SK-N-SH (cell line): ENCODE data around the gene DCAF10. TPM values are rescaled to one million over a fixed set of nuclear protein-coding genes. Genes with fewer than 3 reads are reported as not detected.

Experiments
- CTCF ChIA-PET: fragments of 300-600, 350-600 bp; formaldehyde crosslinking; extraction: SDS; loops from one replicate; lab custom pipeline; 2021; lab: Yijun Ruan, JAX
- POLR2A ChIA-PET: fragments of 350-600 bp; sonication (Branson Sonifier 250); formaldehyde crosslinking; extraction: SDS; loops from one replicate; lab custom pipeline; 2020; ENCODE audit warnings: antibody characterized with exemption, inconsistent platforms; lab: Yijun Ruan, JAX
- DNase-seq: peaks from one replicate; pipeline ENCODE4 v3.0.0; 2012
- H2AFZ ChIP-seq: fragments of 200-600 bp; sonication (generic); 2 replicates; pipeline ENCODE4 v1.8.1; 2016; ENCODE audit warnings: antibody characterized with exemption, mild to moderate bottlenecking, low read depth
- H3F3A ChIP-seq: fragments of 200-600 bp; sonication (generic); replicated peaks from 2 replicates; pipeline ENCODE3; 2016; ENCODE audit warnings: antibody characterized with exemption, mild to moderate bottlenecking; ENCODE audit not compliant: insufficient read depth
- H3K27ac ChIP-seq, 2 experiments: fragments of 200-500 bp in 1 of 2; fragments of 200-600 bp in 1 of 2; sonication (Bioruptor generic) in 1 of 2; sonication (generic), shearing (Covaris generic) in 1 of 2; 2 replicates each; pipeline versions ENCODE4 v1.5.1 to v1.6.1; 2014 to 2016; ENCODE audit warnings: low read depth in 2 of 2, inconsistent platforms in 1 of 2, low read length in 1 of 2, mild to moderate bottlenecking in 1 of 2, mixed read lengths in 1 of 2
- H3K27me3 ChIP-seq: fragments of 200-600 bp; sonication (generic), shearing (Covaris generic); 2 replicates; pipeline ENCODE4 v1.6.1; 2016; ENCODE audit warnings: mixed run types; ENCODE audit not compliant: insufficient read depth
- H3K36me3 ChIP-seq, 2 experiments: fragments of 200-500 bp in 1 of 2; fragments of 200-600 bp in 1 of 2; sonication (Bioruptor generic) in 1 of 2; sonication (generic) in 1 of 2; replicated peaks in 1 of 2; 2 replicates each; pipeline versions ENCODE3 to v1.5.1; 2014 to 2016; ENCODE audit warnings: low read length in 1 of 2, mild to moderate bottlenecking in 1 of 2; ENCODE audit not compliant: insufficient read depth in 2 of 2, control insufficient read depth in 1 of 2
- H3K4me1 ChIP-seq, 2 experiments: fragments of 200-500 bp in 1 of 2; fragments of 200-600 bp in 1 of 2; sonication (Bioruptor generic) in 1 of 2; sonication (generic), shearing (Covaris generic) in 1 of 2; 2 replicates each; pipeline versions ENCODE4 v1.5.1 to v1.6.1; 2014 to 2016; ENCODE audit warnings: low read depth in 1 of 2, low read length in 1 of 2, mixed run types in 1 of 2; ENCODE audit not compliant: insufficient read depth in 2 of 2, control insufficient read depth in 1 of 2
- H3K4me2 ChIP-seq: fragments of 200-600 bp; sonication (generic), shearing (Covaris generic); 2 replicates; pipeline ENCODE4 v1.6.1; 2017; ENCODE audit warnings: mixed run types
- H3K4me3 ChIP-seq, 2 experiments: fragments of 200-500 bp in 1 of 2; fragments of 200-600 bp in 1 of 2; sonication (Bioruptor generic) in 1 of 2; sonication (generic), shearing (Covaris generic) in 1 of 2; 2 replicates each; pipeline versions ENCODE4 v1.5.1 to v1.8.1; 2014 to 2016; ENCODE audit warnings: low read depth in 2 of 2, inconsistent platforms in 1 of 2, low read length in 1 of 2, mild to moderate bottlenecking in 1 of 2, mixed read lengths in 1 of 2, moderate library complexity in 1 of 2
- H3K79me2 ChIP-seq: fragments of 200-600 bp; sonication (generic); 2 replicates; pipeline ENCODE4 v1.8.1; 2017; ENCODE audit warnings: mild to moderate bottlenecking; ENCODE audit not compliant: insufficient read depth
- H3K9ac ChIP-seq: fragments of 200-600 bp; sonication (generic); 2 replicates; pipeline ENCODE4 v1.6.1; 2017; ENCODE audit warnings: mixed run types
- H3K9me2 ChIP-seq: fragments of 200-600 bp; sonication (generic); 2 replicates; pipeline ENCODE4 v1.6.1; 2017; ENCODE audit warnings: mixed run types
- H3K9me3 ChIP-seq: fragments of 200-600 bp; sonication (generic); 2 replicates; pipeline ENCODE4 v1.6.1; 2017; ENCODE audit warnings: mixed run types, mild to moderate bottlenecking, moderate library complexity
- H4K20me1 ChIP-seq: fragments of 200-600 bp; sonication (generic); 2 replicates; pipeline ENCODE4 v1.6.1; 2017; ENCODE audit warnings: mild to moderate bottlenecking, mixed run types; ENCODE audit not compliant: insufficient read depth
- CTCF ChIP-seq: fragments of 200-600 bp; sonication (generic); IDR thresholded peaks from 2 replicates; pipeline ENCODE4 v1.6.1; 2017; ENCODE audit warnings: antibody characterized with exemption, mild to moderate bottlenecking, moderate library complexity
- ELF1 ChIP-seq: IDR thresholded peaks from 2 replicates; pipeline ENCODE4 v1.4.0; 2012
- EZH2phosphoT487 ChIP-seq: fragments of 200-600 bp; sonication (generic); IDR thresholded peaks from 2 replicates; pipeline ENCODE4 v1.6.1; 2017; ENCODE audit warnings: low read depth, mixed run types, mild to moderate bottlenecking, antibody characterized with exemption, moderate library complexity, borderline replicate concordance
- FOSL2 ChIP-seq: IDR thresholded peaks from 2 replicates; pipeline ENCODE4 v1.4.0; 2012; ENCODE audit warnings: low read depth, mild to moderate bottlenecking, moderate library complexity, borderline replicate concordance
- MAX ChIP-seq: IDR thresholded peaks from 2 replicates; pipeline ENCODE4 v1.4.0; 2012; ENCODE audit warnings: low read depth
- MXI1 ChIP-seq: IDR thresholded peaks from 2 replicates; pipeline ENCODE4 v1.6.1; 2012; ENCODE audit warnings: mild to moderate bottlenecking, low read depth, low read length, improper control_type of control experiment
- NFIC ChIP-seq: IDR thresholded peaks from 2 replicates; pipeline ENCODE4 v1.4.0; 2012; ENCODE audit warnings: borderline replicate concordance
- RAD21 ChIP-seq: IDR thresholded peaks from 2 replicates; pipeline ENCODE4 v1.6.1; 2012; ENCODE audit warnings: mild to moderate bottlenecking, low read length
- TAF1 ChIP-seq: IDR thresholded peaks from 2 replicates; pipeline ENCODE4 v1.6.1; 2012; ENCODE audit warnings: low read depth, mild to moderate bottlenecking, low read length, moderate library complexity, borderline replicate concordance
- TCF12 ChIP-seq: IDR thresholded peaks from 2 replicates; pipeline ENCODE4 v1.4.0; 2012
- TEAD4 ChIP-seq: IDR thresholded peaks from 2 replicates; pipeline ENCODE4 v1.4.0; 2012; ENCODE audit warnings: mild to moderate bottlenecking, borderline replicate concordance; ENCODE audit not compliant: insufficient read depth
- USF1 ChIP-seq: IDR thresholded peaks from 2 replicates; pipeline ENCODE4 v1.4.0; 2012; ENCODE audit warnings: low read depth, borderline replicate concordance
- USF2 ChIP-seq: fragments of 150-350 bp; IDR thresholded peaks from 2 replicates; pipeline ENCODE4 v1.6.1; 2017; ENCODE audit warnings: antibody characterized with exemption, low read length, low read depth, borderline replicate concordance
- ZBTB33 ChIP-seq: IDR thresholded peaks from 2 replicates; pipeline ENCODE4 v1.4.0; 2012; ENCODE audit warnings: low read depth, borderline replicate concordance
- WGBS: methylation state at CpG from one replicate; pipeline ENCODE4 v1.1.6; 2017; ENCODE audit warnings: low lambda C conversion rate; 5-methylcytosine and 5-hydroxymethylcytosine counted together
- polyA plus RNA-seq, 3 experiments: library from polyadenylated mRNA; depleted of rRNA; stranded (reverse); fragments of >200 nt; gene quantifications; 2 replicates each; pipeline ENCODE4 v1.2.3, GENCODE V29; 2012

Gene DCAF10
- polyA plus RNA-seq, 1 of the 3 experiments (the other 2 are of a cell fraction), result 11.8 TPM

GRCh38 chr9:37784291-37784615 is 16.3 kb upstream of the DCAF10 start:
- POLR2A ChIA-PET, result interaction anchor here (1.1 to 1.9 kb wide), 3 partner anchors 31 to 203 kb away, joined by 3 to 10 read pairs (median 4); partner anchors contain the start of genes TOMM5 and TRMT10B
- Histone ChIP-seq H3K4me3 (peak overlapping the region; percentile 89 to 99), H4K20me1 (no peaks in the 10 kb centered on the region), H3K79me2 (peaks cover 48% of the 10 kb centered on the region), H3K9ac (peak overlapping the region; percentile 87), H3K9me3 (no peaks in the 10 kb centered on the region)
- 1% methylated on average over 6 of the region's 6 CpGs for WGBS
- no peak for TF ChIP-seq TAF1
- no peak for TF ChIP-seq USF1
- TF ChIP-seq RAD21, result no peak
- TF ChIP-seq EZH2phosphoT487, result no peak
- TF ChIP-seq FOSL2, result no peak
- TF ChIP-seq CTCF, result no peak
- TF ChIP-seq, all 33 proteins: peak for 0
- CTCF ChIA-PET, result interaction anchor here (1.5 to 1.7 kb wide), 3 partner anchors 13 to 192 kb away, joined by 4 to 5 read pairs (median 5); partner anchors contain the start of gene TOMM5
- DNase-seq, result no peak
- peak overlapping the region; percentile 51 to 85 for H3K27ac ChIP-seq
- peaks cover 24% of the 10 kb centered on the region for H3F3A ChIP-seq
- peak overlapping the region; percentile 52; the same call in 1 of the 2 replicates for H2AFZ ChIP-seq
- no peaks in the 10 kb centered on the region for H3K9me2 ChIP-seq
- H3K4me2 ChIP-seq, result peak overlapping the region; percentile 95
- H3K27me3 ChIP-seq, result no peaks in the 10 kb centered on the region
- H3K36me3 ChIP-seq, result peaks cover 46 to 47% of the 10 kb centered on the region in 2 experiments
- peaks cover 5 to 13% of the 10 kb centered on the region in 2 experiments; a peak in 3 of 4 replicates for H3K4me1 ChIP-seq

- ChIA-PET POLR2A (interaction anchor here (0.6 to 1.9 kb wide), 11 partner anchors 10 to 1016 kb away, joined by 3 to 10 read pairs (median 3); partner anchors contain the start of genes DCAF10, TOMM5, TRMT10B and ZBTB5), CTCF (interaction anchor here (0.6 to 1.7 kb wide), 8 partner anchors 11 to 725 kb away, joined by 3 to 5 read pairs (median 4); partner anchors contain the start of gene TOMM5)
- Histone ChIP-seq H3K27ac (peak within 1 kb of the TSS; percentile 51 to 85), H3F3A (peaks cover 19% of the 10 kb centered on the region), H3K79me2 (peaks cover 45% of the 10 kb centered on the region), H3K27me3 (no peaks in the 10 kb centered on the region), H3K4me3 (peak within 1 kb of the TSS; percentile 89 to 99), H3K4me1 (peaks cover 5 to 13% of the 10 kb centered on the region in 2 experiments; a peak in 3 of 4 replicates), H3K9me3 (no peaks in the 10 kb centered on the region), H3K9me2 (no peaks in the 10 kb centered on the region), H2AFZ (peak within 1 kb of the TSS; percentile 95), H3K36me3 (peaks cover 40 to 41% of the 10 kb centered on the region in 2 experiments), H3K4me2 (peak within 1 kb of the TSS; percentile 95), H4K20me1 (no peaks in the 10 kb centered on the region), H3K9ac (peak within 1 kb of the TSS; percentile 87)
- DNase-seq, result peak; percentile 89
- under 1% methylated on average over 45 of the region's 73 CpGs for WGBS
- no peak for TF ChIP-seq USF2
- TF ChIP-seq MAX, result peak; percentile 92
- peak; percentile 61 for TF ChIP-seq NFIC
- TF ChIP-seq TAF1, result peak; percentile 83; the same call in 1 of the 2 replicates
- no peak for TF ChIP-seq RAD21
- TF ChIP-seq TEAD4, result 0 out of 2 replicates have a peak, but pooled peaks have one; percentile 20
- no peak for TF ChIP-seq TCF12
- peak; percentile 84 for TF ChIP-seq ZBTB33
- TF ChIP-seq MXI1, result peak; percentile 85
- TF ChIP-seq ELF1, result peak; percentile 92
Observed at GRCh38 chr9:37784616-37785483, 15.7 kb upstream of the DCAF10 start, which contains the start of gene EXOSC3. Gene EXOSC3 (minus strand): TSS chr9:37785064. CDS start chr9:37785044, 20 bp downstream.
